B cell (primary cell): Measurements from ENCODE around the gene PREP.

Source experiments
- CTCF ChIP-seq: fragments of 200-600 bp; IDR thresholded peaks from one replicate; pipeline ENCODE4 v1.8.0; 2022; ENCODE audit warnings: antibody characterized with exemption, mild to moderate bottlenecking
- EZH2 ChIP-seq: IDR thresholded peaks from 2 replicates; pipeline ENCODE4 v1.6.1; 2012; ENCODE audit warnings: borderline replicate concordance, low read depth, mild to moderate bottlenecking, moderate library complexity, low read length; ENCODE audit not compliant: insufficient read depth, poor library complexity, severe bottlenecking

- TF ChIP-seq CTCF (no peak), EZH2 (no peak)
These were observed 78.4 kb downstream of the PREP start for GRCh38 chr6:105324386-105324950.
